C4-2B (cell line): ENCODE measurements around the gene GLT1D1.

Experiments
- ZFX ChIP-seq: fragments of 450-650 bp; IDR thresholded peaks from 2 replicates; pipeline ENCODE4 v1.6.1; 2017
- TF ChIP-seq, protein P1 (sequence below): fragments of 450-650 bp; conservative IDR thresholded peaks from 2 replicates; pipeline ENCODE4 v1.5.1; 2017; ENCODE audit warnings: mild to moderate bottlenecking

DNA sequence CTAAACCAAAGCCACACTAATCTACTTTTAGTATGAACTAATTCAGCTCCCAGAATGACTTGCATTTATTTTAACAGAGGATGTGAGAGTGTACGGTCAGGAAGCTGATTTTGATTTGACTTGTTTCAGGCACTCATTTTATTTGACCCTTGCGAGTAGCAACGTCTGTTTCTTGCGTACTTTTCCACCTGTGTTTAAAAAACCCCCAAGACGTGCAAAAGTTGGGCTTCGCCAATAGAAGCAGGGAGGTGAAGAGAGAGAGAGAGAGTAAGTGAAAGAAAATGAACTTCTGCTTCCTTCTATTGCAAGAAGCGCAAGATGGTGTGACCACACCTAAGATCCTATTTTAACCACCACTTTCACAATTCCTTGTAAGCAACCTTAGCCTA is 22.8 kb upstream of the GLT1D1 start:
- TF ChIP-seq, protein P1, sequence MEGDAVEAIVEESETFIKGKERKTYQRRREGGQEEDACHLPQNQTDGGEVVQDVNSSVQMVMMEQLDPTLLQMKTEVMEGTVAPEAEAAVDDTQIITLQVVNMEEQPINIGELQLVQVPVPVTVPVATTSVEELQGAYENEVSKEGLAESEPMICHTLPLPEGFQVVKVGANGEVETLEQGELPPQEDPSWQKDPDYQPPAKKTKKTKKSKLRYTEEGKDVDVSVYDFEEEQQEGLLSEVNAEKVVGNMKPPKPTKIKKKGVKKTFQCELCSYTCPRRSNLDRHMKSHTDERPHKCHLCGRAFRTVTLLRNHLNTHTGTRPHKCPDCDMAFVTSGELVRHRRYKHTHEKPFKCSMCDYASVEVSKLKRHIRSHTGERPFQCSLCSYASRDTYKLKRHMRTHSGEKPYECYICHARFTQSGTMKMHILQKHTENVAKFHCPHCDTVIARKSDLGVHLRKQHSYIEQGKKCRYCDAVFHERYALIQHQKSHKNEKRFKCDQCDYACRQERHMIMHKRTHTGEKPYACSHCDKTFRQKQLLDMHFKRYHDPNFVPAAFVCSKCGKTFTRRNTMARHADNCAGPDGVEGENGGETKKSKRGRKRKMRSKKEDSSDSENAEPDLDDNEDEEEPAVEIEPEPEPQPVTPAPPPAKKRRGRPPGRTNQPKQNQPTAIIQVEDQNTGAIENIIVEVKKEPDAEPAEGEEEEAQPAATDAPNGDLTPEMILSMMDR = no peak
- no peak for TF ChIP-seq ZFX
